MM.1S (cell line): Measurements from ENCODE around the gene FBH1.
"Not testable (repeated sequence)": the region's sequence is repeated elsewhere in the genome, so short reads cannot be mapped to it uniquely, and the experiment has no call there.

ENCODE experiments used
- DNase-seq: peaks from one replicate; pipeline ENCODE4 v3.0.0-alpha.2; 2015
- H2AFZ ChIP-seq: fragments of 300-600 bp; sonication (generic); 2 replicates; pipeline ENCODE4 v1.6.0; 2016; ENCODE audit warnings: antibody characterized with exemption, low read length
- H3F3A ChIP-seq: fragments of 300-600 bp; sonication (generic); 2 replicates; pipeline ENCODE4 v1.6.1; 2016; ENCODE audit warnings: mild to moderate bottlenecking, antibody characterized with exemption, low read length, moderate library complexity, mixed read lengths; ENCODE audit not compliant: insufficient read depth
- H3K27ac ChIP-seq: fragments of 300-600 bp; sonication (generic); 2 replicates; pipeline ENCODE4 v1.5.1; 2016; ENCODE audit warnings: mild to moderate bottlenecking, low read length
- H3K27me3 ChIP-seq: fragments of 300-600 bp; sonication (generic); replicated peaks from 2 replicates; pipeline ENCODE4 v1.6.0; 2016; ENCODE audit warnings: low read length; ENCODE audit not compliant: insufficient read depth
- H3K36me3 ChIP-seq: fragments of 300-600 bp; sonication (generic); replicated peaks from 2 replicates; pipeline ENCODE4 v1.6.1; 2016; ENCODE audit warnings: mild to moderate bottlenecking, low read length, mixed read lengths; ENCODE audit not compliant: insufficient read depth
- H3K4me1 ChIP-seq: fragments of 300-600 bp; sonication (generic); 2 replicates; pipeline ENCODE4 v1.6.1; 2016; ENCODE audit warnings: low read length, mixed read lengths
- H3K4me2 ChIP-seq: fragments of 300-600 bp; sonication (generic); 2 replicates; pipeline ENCODE4 v1.6.0; 2016; ENCODE audit warnings: low read depth, low read length
- H3K4me3 ChIP-seq: fragments of 300-600 bp; sonication (generic); 2 replicates; pipeline ENCODE4 v1.5.1; 2016; ENCODE audit warnings: low read length, mixed read lengths
- H3K79me2 ChIP-seq: fragments of 300-600 bp; sonication (generic); 2 replicates; pipeline ENCODE4 v1.6.1; 2016; ENCODE audit warnings: mixed run types, low read length, mixed read lengths
- H3K9ac ChIP-seq: fragments of 300-600 bp; sonication (generic); 2 replicates; pipeline ENCODE4 v1.6.1; 2016; ENCODE audit warnings: low read length, mixed read lengths
- H3K9me2 ChIP-seq: fragments of 300-600 bp; sonication (generic); replicated peaks from 2 replicates; pipeline ENCODE4 v1.6.1; 2016; ENCODE audit warnings: mild to moderate bottlenecking, low read length, mixed read lengths; ENCODE audit not compliant: insufficient read depth
- H3K9me3 ChIP-seq: fragments of 300-600 bp; sonication (generic); replicated peaks from 2 replicates; pipeline ENCODE4 v1.6.1; 2016; ENCODE audit warnings: mild to moderate bottlenecking, low read length, mixed read lengths; ENCODE audit not compliant: insufficient read depth
- H4K20me1 ChIP-seq: fragments of 300-600 bp; sonication (generic); 2 replicates; pipeline ENCODE4 v1.6.1; 2016; ENCODE audit warnings: mild to moderate bottlenecking, low read length, moderate library complexity, mixed read lengths; ENCODE audit not compliant: insufficient read depth
- EZH2 ChIP-seq: fragments of 300-600 bp; sonication (generic); optimal IDR thresholded peaks from 2 replicates; pipeline ENCODE3; 2017; ENCODE audit warnings: low read depth, mild to moderate bottlenecking, antibody characterized with exemption, low read length, mixed read lengths
- EZH2phosphoT487 ChIP-seq: fragments of 300-600 bp; sonication (generic); IDR thresholded peaks from 2 replicates; pipeline ENCODE4 v1.6.1; 2018; ENCODE audit warnings: antibody characterized with exemption, low read length
- TF ChIP-seq, protein P1 (sequence below): fragments of 300-600 bp; sonication (generic); IDR thresholded peaks from 2 replicates; pipeline ENCODE4 v1.5.1; 2016; ENCODE audit warnings: antibody characterized with exemption, low read length, mixed read lengths

The FBH1 gene

DNA sequence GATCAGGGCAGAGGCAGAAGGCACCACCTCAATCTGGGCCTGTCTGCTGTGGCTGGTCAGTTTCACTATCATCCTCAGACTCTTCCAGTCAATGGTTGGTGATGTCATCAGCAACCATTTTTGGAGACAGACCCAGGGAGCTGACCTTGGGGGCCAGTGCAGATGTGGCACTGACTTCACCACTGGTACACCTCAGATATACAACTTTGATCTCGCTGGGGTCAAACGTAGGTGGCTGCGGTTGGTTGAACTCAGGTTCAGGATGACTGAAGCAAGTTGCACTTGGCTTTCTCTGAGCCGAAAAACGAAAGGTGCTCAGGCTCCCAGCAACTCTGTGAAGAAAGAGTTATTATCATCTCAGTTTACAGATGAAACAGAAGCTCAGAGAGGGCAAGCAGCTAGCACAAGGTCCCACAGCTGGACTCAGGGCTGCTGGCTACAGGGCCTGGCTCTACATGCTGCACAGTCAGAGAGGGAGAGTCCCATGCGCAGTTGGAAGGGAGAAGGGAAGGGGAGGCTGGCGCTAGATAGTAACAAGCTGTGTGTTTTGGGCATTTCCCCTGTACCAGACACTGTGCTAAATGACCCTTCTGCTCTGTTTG, 27.6 kb upstream of the FBH1 start:
- Histone ChIP-seq H3K9me3 (no peaks in the 10 kb centered on the region), H4K20me1 (no peaks in the 10 kb centered on the region), H3K4me1 (no peaks in the 10 kb centered on the region), H3F3A (peaks cover 3% of the 10 kb centered on the region; the same call in 1 of the 2 replicates), H3K4me2 (peak overlapping the region; percentile 20; the same call in 1 of the 2 replicates), H3K27me3 (no peaks in the 10 kb centered on the region), H3K36me3 (no peaks in the 10 kb centered on the region), H3K27ac (no peak overlapping the region), H3K79me2 (no peaks in the 10 kb centered on the region), H3K9ac (no peak overlapping the region), H3K4me3 (no peak overlapping the region), H2AFZ (no peak overlapping the region), H3K9me2 (no peaks in the 10 kb centered on the region)
- TF ChIP-seq EZH2phosphoT487 (no peak), EZH2 (no peak)
- TF ChIP-seq, protein P1, sequence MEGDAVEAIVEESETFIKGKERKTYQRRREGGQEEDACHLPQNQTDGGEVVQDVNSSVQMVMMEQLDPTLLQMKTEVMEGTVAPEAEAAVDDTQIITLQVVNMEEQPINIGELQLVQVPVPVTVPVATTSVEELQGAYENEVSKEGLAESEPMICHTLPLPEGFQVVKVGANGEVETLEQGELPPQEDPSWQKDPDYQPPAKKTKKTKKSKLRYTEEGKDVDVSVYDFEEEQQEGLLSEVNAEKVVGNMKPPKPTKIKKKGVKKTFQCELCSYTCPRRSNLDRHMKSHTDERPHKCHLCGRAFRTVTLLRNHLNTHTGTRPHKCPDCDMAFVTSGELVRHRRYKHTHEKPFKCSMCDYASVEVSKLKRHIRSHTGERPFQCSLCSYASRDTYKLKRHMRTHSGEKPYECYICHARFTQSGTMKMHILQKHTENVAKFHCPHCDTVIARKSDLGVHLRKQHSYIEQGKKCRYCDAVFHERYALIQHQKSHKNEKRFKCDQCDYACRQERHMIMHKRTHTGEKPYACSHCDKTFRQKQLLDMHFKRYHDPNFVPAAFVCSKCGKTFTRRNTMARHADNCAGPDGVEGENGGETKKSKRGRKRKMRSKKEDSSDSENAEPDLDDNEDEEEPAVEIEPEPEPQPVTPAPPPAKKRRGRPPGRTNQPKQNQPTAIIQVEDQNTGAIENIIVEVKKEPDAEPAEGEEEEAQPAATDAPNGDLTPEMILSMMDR, result no peak
- peak; percentile 33 for DNase-seq

DNA sequence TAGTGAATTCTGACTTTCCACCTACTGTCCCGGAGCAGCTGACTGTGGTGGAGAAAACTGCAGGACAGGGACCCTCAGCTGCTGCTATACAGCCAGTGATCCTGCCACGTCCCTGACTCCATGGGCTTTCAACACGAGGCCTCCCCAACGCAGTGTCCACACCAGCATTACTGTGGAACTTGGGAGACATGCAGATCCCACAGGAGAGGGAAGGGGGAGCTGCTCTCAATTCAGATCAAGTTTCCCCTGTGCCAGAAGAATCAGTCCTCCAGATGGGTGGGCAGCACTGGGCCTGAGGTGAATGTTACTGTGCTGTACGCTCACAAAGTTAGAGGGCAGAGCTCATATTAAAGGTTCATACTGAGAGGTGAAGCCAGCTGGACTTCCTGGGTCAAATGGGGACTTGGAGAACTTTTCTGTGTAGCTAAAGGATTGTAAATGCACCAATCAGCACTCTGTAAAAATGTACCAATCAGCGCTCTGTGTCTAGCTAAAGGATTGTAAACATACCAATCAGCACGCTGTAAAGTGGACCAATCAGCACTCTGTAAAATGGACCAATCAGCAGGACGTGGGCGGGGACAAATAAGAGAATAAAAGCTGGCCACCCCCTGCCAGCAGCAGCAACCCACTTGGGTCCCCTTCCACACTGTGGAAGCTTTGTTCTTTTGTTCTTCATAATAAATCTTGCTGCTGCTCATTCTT, 26.9 kb upstream of the FBH1 start:
- H3F3A ChIP-seq, H3K4me3 ChIP-seq, DNase-seq, H3K27me3 ChIP-seq, H3K9me3 ChIP-seq, H3K36me3 ChIP-seq, H4K20me1 ChIP-seq, H2AFZ ChIP-seq, H3K79me2 ChIP-seq, H3K4me1 ChIP-seq, H3K9ac ChIP-seq, H3K27ac ChIP-seq, H3K9me2 ChIP-seq: not testable (repeated sequence)
- peak overlapping the region; percentile 20; the same call in 1 of the 2 replicates for H3K4me2 ChIP-seq

DNA sequence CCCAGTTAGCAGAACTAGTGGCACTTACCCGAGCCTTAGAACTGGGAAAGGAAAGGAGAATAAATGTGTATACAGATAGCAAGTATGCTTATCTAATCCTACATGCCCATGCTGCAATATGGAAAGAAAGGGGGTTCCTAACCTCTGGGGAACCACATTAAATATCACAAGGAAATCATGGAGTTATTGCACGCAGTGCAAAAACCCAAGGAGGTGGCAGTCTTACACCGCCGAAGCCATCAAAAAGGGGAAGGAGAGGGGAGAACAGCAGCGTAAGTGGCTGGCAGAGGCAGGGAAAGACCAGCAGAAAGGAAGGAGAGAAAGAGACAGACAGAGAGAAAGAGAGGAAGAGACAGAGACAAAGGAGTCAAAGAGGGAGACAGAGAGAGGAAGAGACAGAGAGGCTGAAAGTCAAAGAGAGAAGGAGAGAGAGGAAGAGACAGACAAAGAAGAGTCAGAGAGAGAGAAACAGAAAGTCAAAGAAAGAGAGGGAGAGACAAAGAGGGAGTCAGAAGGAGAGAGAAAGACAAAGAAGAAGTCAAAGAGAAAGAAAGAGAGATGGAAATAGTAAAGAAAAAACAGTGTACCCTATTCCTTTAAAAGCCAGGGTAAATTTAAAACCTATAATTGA, 23.5 kb upstream of the FBH1 start:
- not testable (repeated sequence) for H3K4me2 ChIP-seq, H3K9ac ChIP-seq, H2AFZ ChIP-seq, H3K4me1 ChIP-seq, H4K20me1 ChIP-seq, H3K9me3 ChIP-seq, H3K79me2 ChIP-seq, DNase-seq, H3K27ac ChIP-seq, H3K9me2 ChIP-seq, H3K36me3 ChIP-seq, H3F3A ChIP-seq, H3K27me3 ChIP-seq, H3K4me3 ChIP-seq

DNA sequence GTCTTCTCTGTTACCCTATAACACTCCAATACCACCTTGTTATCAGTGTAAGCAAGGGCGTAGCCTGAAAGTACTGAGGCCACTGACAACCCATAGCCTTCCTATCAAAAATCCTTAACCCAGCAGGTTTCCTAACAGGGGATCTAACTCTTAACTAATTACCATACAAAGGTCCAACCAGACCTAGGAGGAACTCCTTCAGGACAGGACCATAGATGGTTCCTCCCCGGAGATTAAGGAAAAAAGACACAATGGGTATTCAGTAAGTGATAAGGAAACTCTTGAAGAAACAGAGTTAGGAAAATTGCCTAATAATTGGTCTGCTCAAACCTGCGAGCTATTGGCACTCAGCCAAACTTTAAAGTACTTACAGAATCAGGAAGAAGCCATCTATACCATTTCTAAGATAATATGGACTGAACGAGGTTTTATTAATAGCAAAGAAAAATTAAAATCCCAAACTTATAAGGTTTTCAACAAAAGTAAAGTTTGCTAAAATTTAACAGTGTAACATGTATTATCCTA, 22.9 kb upstream of the FBH1 start:
- H2AFZ ChIP-seq, H3K79me2 ChIP-seq, H3K4me3 ChIP-seq, H3K4me2 ChIP-seq, DNase-seq, H3K9ac ChIP-seq, H3K9me2 ChIP-seq, H3F3A ChIP-seq, H3K27me3 ChIP-seq, H3K9me3 ChIP-seq, H3K27ac ChIP-seq, H4K20me1 ChIP-seq, H3K4me1 ChIP-seq, H3K36me3 ChIP-seq: not testable (repeated sequence)

DNA sequence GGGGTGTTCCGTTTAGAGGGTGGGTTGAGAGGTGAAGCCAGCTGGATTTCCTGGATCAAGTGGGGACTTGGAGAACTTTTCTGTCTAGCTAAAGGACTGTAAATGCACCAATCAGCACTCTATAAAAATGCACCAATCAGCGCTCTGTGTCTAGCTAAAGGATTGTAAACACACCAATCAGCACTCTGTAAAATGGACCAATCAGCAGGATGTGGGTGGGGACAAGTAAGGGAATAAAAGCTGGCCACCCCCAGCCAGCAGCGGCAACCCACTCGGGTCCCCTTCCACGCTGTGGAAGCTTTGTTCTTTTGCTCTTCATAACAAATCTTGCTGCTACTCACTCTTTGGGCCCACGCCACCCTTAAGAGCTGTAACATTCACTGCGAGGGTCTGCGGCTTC, 21.7 kb upstream of the FBH1 start:
- not testable (repeated sequence) for H3K4me1 ChIP-seq, H4K20me1 ChIP-seq, H3K4me3 ChIP-seq, H2AFZ ChIP-seq, H3F3A ChIP-seq, DNase-seq, H3K79me2 ChIP-seq, H3K9me2 ChIP-seq, H3K9me3 ChIP-seq, H3K27me3 ChIP-seq, H3K36me3 ChIP-seq, H3K9ac ChIP-seq, H3K4me2 ChIP-seq, H3K27ac ChIP-seq
